Panc1 (cell line): Measurements from ENCODE around the gene STAC. TPM values are rescaled to one million over a fixed set of nuclear protein-coding genes. Genes with fewer than 3 reads are reported as not detected.

Source experiments
- ATAC-seq: fragments of 200-7000 bp; cut with Tn5 transposase; 2 replicates; pipeline ENCODE4 v1.9.1; 2020; ENCODE audit warnings: mild to moderate bottlenecking, moderate library complexity
- BruUV-seq: library from RNA; stranded (reverse); fragments of 400-500 nt; replicated peaks from 2 replicates; lab custom pipeline; 2021; lab: Mats Ljungman, UMichigan
- CTCF ChIA-PET: fragments of 300-600 bp; sonication (Branson Sonifier 250); formaldehyde crosslinking; loops from one replicate; lab custom pipeline; 2022; ENCODE audit warnings: antibody characterized with exemption; lab: Charles Lee
- POLR2A ChIA-PET: fragments of 300-600 bp; sonication (Branson Sonifier 250); formaldehyde crosslinking; loops from one replicate; lab custom pipeline; 2022; ENCODE audit warnings: antibody characterized with exemption; lab: Charles Lee
- DNase-seq: peaks from one replicate; pipeline ENCODE4 v3.0.0-alpha.2; 2010; ENCODE audit warnings: low read depth, low spot score
- H3K27ac ChIP-seq: 2 replicates; pipeline ENCODE4 v1.5.1; 2011; ENCODE audit warnings: mild to moderate bottlenecking, low read length, inconsistent platforms
- H3K27me3 ChIP-seq: fragments of 200-500 bp; sonication (Bioruptor generic); 2 replicates; pipeline ENCODE4 v1.6.0; 2014; ENCODE audit warnings: low read length, inconsistent platforms; ENCODE audit not compliant: control insufficient read depth, insufficient read depth
- H3K36me3 ChIP-seq: fragments of 200-500 bp; sonication (Bioruptor generic); 2 replicates; pipeline ENCODE4 v1.5.1; 2014; ENCODE audit warnings: inconsistent platforms, mild to moderate bottlenecking, low read length, moderate library complexity; ENCODE audit not compliant: control insufficient read depth, insufficient read depth
- H3K4me1 ChIP-seq: 2 replicates; pipeline ENCODE4 v1.5.1; 2011; ENCODE audit warnings: inconsistent platforms, mild to moderate bottlenecking, low read length, moderate library complexity; ENCODE audit not compliant: control insufficient read depth, insufficient read depth
- H3K4me3 ChIP-seq, 2 experiments: 2 replicates each; pipeline ENCODE4 v1.5.1; 2011 to 2012; ENCODE audit warnings: low read depth in 2 of 2, low read length in 2 of 2, mild to moderate bottlenecking in 2 of 2, inconsistent platforms in 1 of 2, moderate library complexity in 1 of 2
- H3K9me3 ChIP-seq: fragments of 200-500 bp; sonication (Bioruptor generic); 2 replicates; pipeline ENCODE4 v1.5.1; 2014; ENCODE audit warnings: low read depth, mild to moderate bottlenecking, inconsistent platforms, low read length, moderate library complexity; ENCODE audit not compliant: control insufficient read depth, insufficient read depth
- CTCF ChIP-seq: fragments of 450-650 bp; IDR thresholded peaks from 2 replicates; pipeline ENCODE4 v1.5.1; 2017; ENCODE audit warnings: mild to moderate bottlenecking
- POLR2AphosphoS5 ChIP-seq: IDR thresholded peaks from 2 replicates; pipeline ENCODE4 v1.6.1; 2012; ENCODE audit warnings: mild to moderate bottlenecking, low read depth, low read length, moderate library complexity
- REST ChIP-seq, 2 experiments: IDR thresholded peaks; 2 replicates each; pipeline ENCODE4 v1.6.1; 2011 to 2012; ENCODE audit warnings: low read depth in 2 of 2, control low read depth in 1 of 2, low read length in 1 of 2, mild to moderate bottlenecking in 1 of 2, moderate library complexity in 1 of 2; ENCODE audit not compliant: insufficient read depth in 1 of 2
- SIN3A ChIP-seq: IDR thresholded peaks from 2 replicates; pipeline ENCODE4 v1.6.1; 2012; ENCODE audit warnings: low read depth, mild to moderate bottlenecking, low read length, moderate library complexity, borderline replicate concordance; ENCODE audit not compliant: insufficient read depth
- TCF7L2 ChIP-seq: IDR thresholded peaks from 2 replicates; pipeline ENCODE4 v1.6.1; 2011; ENCODE audit warnings: mild to moderate bottlenecking, low read depth, low read length, inconsistent platforms
- in situ Hi-C: cut with HindIII; loops from 2 replicates; pipeline ENCODE4 v1.10.0; 2016; ENCODE audit warnings: low sequenced_read_pairs, low pct_unique_long_range_greater_than_20kb
- intact Hi-C: fragments of 100-400 bp; cut with micrococcal nuclease; formaldehyde crosslinking; loops from one replicate; pipeline ENCODE4 v1.10.0; 2022; ENCODE audit not compliant: unreplicated experiment
- total RNA-seq: library from RNA; stranded (reverse); gene quantifications from one replicate; pipeline ENCODE4 v1.2.1, GENCODE V29; 2021; ENCODE audit not compliant: unreplicated experiment

STAC gene
- total RNA-seq, 1 experiment from 2014 or later: 18.8 TPM

- Histone ChIP-seq H3K36me3 (no peaks in the 10 kb centered on the region), H3K27me3 (no peaks in the 10 kb centered on the region), H3K4me1 (no peaks in the 10 kb centered on the region), H3K27ac (no peak overlapping the region), H3K4me3 (no peak overlapping the region), H3K9me3 (no peaks in the 10 kb centered on the region)
- intact Hi-C loops: no loop called here
- TF ChIP-seq REST (IDR thresholded peaks at IDR 0.05; ENCODE audit: insufficient read depth in 1 of 2, low read depth in 2 of 2, low read length in 1 of 2): no peak
- ATAC-seq (no peak), DNase-seq (no peak)
- ChIA-PET CTCF (no interaction called here), POLR2A (no interaction called here)
- no TSS peak for BruUV-seq
- in situ Hi-C loops: no loop called here
Observed at GRCh38 chr3:36482880-36483279, 102.6 kb downstream of the STAC start.

DNA sequence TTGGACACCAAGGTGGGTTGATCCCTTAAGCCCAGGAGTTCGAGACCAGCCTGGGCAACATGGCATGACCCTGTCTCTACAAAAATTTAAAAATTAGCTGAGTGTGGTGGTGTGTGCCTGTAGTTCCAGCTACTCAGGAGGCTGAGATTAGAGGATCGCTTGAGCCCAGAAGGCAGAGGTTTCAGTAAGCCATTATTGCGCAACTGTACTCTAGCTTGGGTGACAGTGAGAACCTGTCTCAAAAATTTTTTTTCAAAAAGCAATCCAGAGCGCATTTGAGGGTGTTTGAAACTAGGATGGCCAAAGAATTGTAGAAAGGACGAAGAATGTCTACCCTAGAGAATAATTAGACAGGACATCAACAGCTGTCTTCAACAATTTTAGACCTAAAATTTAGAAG is 103.4 kb downstream of the STAC start:
- no peaks in the 10 kb centered on the region for H3K36me3 ChIP-seq
- H3K9me3 ChIP-seq: no peaks in the 10 kb centered on the region
- no peak overlapping the region for H3K4me3 ChIP-seq
- no peak overlapping the region for H3K27ac ChIP-seq
- DNase-seq: no peak
- POLR2A ChIA-PET: no interaction called here
- no peak for ATAC-seq
- no peaks in the 10 kb centered on the region for H3K27me3 ChIP-seq
- no peaks in the 10 kb centered on the region for H3K4me1 ChIP-seq
- CTCF ChIA-PET: no interaction called here
- in situ Hi-C loops (no loop called here), intact Hi-C loops (no loop called here)
- no TSS peak for BruUV-seq
- no peak for TF ChIP-seq CTCF
- TF ChIP-seq POLR2AphosphoS5: no peak
- no peak for TF ChIP-seq REST (IDR thresholded peaks at IDR 0.05; ENCODE audit: insufficient read depth in 1 of 2, low read depth in 2 of 2, low read length in 1 of 2)
- no peak for TF ChIP-seq TCF7L2
- no peak for TF ChIP-seq SIN3A
